Stimulated activated CD4-positive, alpha-beta T cell treated with anti-CD3 and anti-CD28 coated beads, Interleukin-15, amount 100 ng/mL, for 1 hour (primary cell): ENCODE data around the gene REM2.

Experiments used
- DNase-seq, 2 donors: peaks; one replicate each; pipeline ENCODE4 v3.0.0-alpha.2; 2020; ENCODE audit warnings: low read depth in 1 of 2, low spot score in 1 of 2

REM2 gene

DNA sequence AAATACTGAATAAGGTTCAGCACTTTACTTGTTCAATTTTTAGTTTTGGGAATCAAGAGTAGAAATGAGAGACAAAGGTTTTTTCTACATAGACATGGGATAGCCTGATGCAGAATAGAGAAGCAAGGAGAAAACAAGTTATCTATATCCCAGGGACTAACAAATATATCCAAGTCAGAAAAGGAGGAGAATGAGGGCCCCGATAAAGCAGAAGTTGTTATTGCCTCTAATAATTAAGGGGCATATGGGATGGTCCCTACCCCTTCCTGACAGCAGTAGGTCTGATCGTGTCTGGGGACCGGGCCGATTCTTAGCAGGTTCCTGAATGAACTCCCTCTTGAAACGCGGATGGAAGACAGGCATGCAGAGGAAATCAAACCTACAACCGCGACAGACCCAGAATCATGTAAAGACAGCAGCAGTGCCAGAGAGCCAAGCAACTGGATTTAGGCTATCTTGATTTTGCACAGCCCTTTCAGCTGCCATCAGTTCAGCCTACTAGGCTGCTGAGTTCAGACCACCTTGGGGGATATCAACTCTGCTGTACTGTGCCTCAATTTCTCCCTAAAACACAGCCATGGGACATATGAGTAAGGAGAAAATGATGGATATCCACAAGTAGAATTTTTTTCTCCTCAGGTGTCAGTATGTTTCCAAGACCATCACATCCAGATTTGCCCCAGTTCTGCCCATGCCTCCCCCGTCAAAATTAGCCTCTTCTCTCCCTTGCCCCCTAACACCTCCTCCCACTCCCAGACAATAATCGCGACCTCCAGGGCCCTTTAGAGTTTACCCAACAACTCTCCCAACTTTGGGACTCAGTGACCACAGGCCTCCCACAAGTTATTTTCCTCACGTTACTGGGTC, 45.4 kb downstream of the REM2 start:
- DNase-seq = no peak

DNA sequence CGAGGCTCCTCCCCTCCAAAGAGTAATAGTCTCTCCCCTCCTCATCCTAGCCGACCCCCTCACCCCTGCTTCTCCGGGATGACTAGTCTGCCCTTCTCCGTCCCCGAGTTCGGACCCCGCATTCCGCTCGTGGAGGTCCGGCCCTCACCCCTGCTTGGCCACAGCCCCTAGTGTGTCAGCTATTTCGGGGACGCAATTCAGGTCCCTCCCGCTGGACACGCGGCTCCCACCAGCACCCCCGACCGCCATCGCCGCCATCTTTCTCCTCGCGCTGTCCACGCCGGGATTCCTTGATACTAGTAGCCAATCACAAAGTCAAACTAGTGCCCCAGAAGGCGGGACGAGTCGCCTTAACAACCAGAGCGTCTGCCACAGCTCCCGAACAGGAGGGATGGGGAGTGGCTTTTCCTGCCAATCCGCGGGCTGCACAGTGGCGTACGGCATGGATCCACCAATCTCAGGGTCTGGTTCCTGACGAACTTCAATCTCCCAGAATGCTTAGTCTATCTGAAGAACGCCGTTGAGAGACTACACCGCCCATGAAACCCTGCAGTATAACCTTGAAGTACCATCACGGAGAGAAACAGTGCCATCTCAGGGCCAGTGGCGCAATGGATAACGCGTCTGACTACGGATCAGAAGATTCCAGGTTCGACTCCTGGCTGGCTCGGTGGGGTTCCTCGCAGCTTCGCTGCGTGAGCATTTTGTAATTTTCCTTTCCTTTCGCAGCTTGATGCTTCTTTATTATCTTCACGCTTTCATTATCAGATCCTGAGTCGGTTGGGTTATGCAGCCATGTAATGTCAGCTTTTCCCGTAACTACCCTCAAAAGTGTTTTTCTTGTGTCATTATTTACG, 46.3 kb downstream of the REM2 start, which contains the start of gene PRMT5:
PRMT5 (minus strand) TSS at position 273 of the 857 bp plus-strand sequence; CDS start at position 258, 15 bp downstream.
- peak; percentile 92 to 93 for DNase-seq

DNA sequence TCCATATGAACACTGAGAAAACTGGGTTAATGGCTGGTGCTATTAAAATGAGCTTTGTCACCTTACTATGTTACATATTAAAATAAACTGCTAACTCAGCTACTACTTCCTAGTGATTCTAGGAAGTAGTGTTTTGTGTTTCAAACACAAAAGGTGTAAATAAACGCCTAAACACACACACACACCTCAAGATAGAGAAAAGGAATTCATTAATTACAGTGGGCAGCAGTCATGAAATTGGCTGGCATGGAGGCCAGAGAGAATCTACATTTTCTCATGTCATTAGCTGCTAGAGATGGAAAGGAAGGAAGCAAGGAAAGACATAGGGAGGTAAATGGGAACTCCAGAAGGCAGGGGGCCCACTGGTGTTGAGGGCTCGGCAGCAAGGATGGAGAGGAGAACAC, 46.9 kb downstream of the REM2 start:
- DNase-seq = no peak

DNA sequence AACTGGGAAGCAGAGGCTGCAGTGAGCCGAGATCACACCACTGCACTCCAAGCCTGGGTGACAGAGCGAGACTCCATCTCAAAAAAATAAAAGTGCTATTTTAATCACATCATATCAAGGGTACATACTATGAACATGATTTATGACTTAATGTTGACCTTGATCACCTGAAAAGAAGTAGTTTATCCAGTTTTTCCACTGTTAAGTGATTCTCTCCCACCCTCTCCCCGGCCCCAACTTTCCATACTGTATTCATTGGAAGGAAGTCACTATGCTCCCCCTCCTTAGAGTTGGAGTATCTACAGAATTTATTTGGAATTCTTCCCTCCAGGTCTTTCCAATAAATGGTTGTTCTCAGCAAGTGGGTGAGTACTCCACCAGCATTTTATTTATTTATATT, 49.1 kb downstream of the REM2 start:
- no peak for DNase-seq

DNA sequence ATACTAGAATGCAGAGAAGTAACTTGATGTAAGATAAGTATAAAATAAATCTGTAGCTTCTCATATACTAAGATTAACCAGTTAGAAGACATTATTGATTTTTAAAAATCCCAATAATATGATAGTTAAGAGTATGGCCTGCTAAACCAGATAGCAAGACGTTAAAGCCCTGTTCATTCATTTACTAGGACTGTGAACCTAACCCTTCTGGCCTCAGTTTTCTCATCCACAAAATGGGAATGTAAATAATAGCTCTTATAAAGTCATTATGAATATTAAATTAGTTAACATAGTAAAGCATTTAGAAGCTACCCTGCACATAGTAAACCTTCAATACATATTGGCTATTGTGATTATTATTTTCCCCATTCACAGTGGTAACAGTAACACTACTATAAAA, 52.1 kb downstream of the REM2 start:
- DNase-seq = no peak
